Measurements from ENCODE around the gene CSK. TPM values are rescaled to one million over a fixed set of nuclear protein-coding genes. Genes with fewer than 3 reads are reported as not detected.

The CSK gene
- total RNA-seq, 2 donors from 2014 or later, result 11.2 to 15.2 TPM

- H3K4me3 ChIP-seq, result no peak overlapping the region
- no peaks in the 10 kb centered on the region for H3K36me3 ChIP-seq (replicated peaks in 1 of 2; ENCODE audit: insufficient read depth in 1 of 2, low read depth in 2 of 2)
- peaks cover 6% of the 10 kb centered on the region for H3K4me1 ChIP-seq
- H3K27me3 ChIP-seq, result peaks cover 0 to 18% of the 10 kb centered on the region in 2 donors
- TF ChIP-seq CTCF (IDR thresholded peaks at IDR 0.05) (no peak), POLR2A (IDR thresholded peaks at IDR 0.05) (no peak)
- DNase-seq (no peak), ATAC-seq (no peak)
- H3K9me3 ChIP-seq, result no peaks in the 10 kb centered on the region
- WGBS, 2 donors, result 21 to 53% methylated on average over 3 to 5 of the region's 5 CpGs
- H3K27ac ChIP-seq, result no peak overlapping the region
- intact Hi-C loops (cut with DNase I), result no loop called here
Observed at GRCh38 chr15:74827614-74828013, 45.7 kb downstream of the CSK start.

GRCh38 chr15:74828835-74829234 lies 47.0 kb downstream of the CSK start:
- DNase-seq, result no peak
- H3K27me3 ChIP-seq, result peaks cover 0 to 18% of the 10 kb centered on the region in 2 donors
- WGBS, 2 donors, result 52 to 67% methylated on average over 5 to 6 of the region's 6 CpGs
- TF ChIP-seq POLR2A (IDR thresholded peaks at IDR 0.05) (no peak), CTCF (IDR thresholded peaks at IDR 0.05) (no peak)
- no peak overlapping the region for H3K27ac ChIP-seq
- H3K36me3 ChIP-seq (replicated peaks in 1 of 2; ENCODE audit: insufficient read depth in 1 of 2, low read depth in 2 of 2), result no peaks in the 10 kb centered on the region
- no peak overlapping the region for H3K4me3 ChIP-seq
- intact Hi-C loops (cut with DNase I), result no loop called here
- peaks cover 6% of the 10 kb centered on the region for H3K4me1 ChIP-seq
- H3K9me3 ChIP-seq, result no peaks in the 10 kb centered on the region
- ATAC-seq, result no peak

- 49 to 75% methylated on average over 3 of the region's 3 CpGs for WGBS, 2 donors
- H3K36me3 ChIP-seq (replicated peaks in 1 of 2; ENCODE audit: insufficient read depth in 1 of 2, low read depth in 2 of 2), result no peaks in the 10 kb centered on the region
- peaks cover 6% of the 10 kb centered on the region for H3K4me1 ChIP-seq
- TF ChIP-seq POLR2A (IDR thresholded peaks at IDR 0.05) (no peak), CTCF (IDR thresholded peaks at IDR 0.05) (no peak)
- no peak overlapping the region for H3K27ac ChIP-seq
- DNase-seq (no peak), ATAC-seq (no peak)
- no peak overlapping the region for H3K4me3 ChIP-seq
- intact Hi-C loops (cut with DNase I), result no loop called here
- no peaks in the 10 kb centered on the region for H3K9me3 ChIP-seq
- peaks cover 0 to 18% of the 10 kb centered on the region in 2 donors for H3K27me3 ChIP-seq
Observed at GRCh38 chr15:74829486-74829885, 47.6 kb downstream of the CSK start.

GRCh38 chr15:74829991-74830390 lies 48.1 kb downstream of the CSK start:
- intact Hi-C loops (cut with DNase I), result no loop called here
- TF ChIP-seq CTCF (IDR thresholded peaks at IDR 0.05), result no peak
- no peak for TF ChIP-seq POLR2A (IDR thresholded peaks at IDR 0.05)
- no peak overlapping the region for H3K27ac ChIP-seq
- DNase-seq (no peak), ATAC-seq (no peak)
- peaks cover 6% of the 10 kb centered on the region for H3K4me1 ChIP-seq
- H3K4me3 ChIP-seq, result no peak overlapping the region
- H3K9me3 ChIP-seq, result no peaks in the 10 kb centered on the region
- no peaks in the 10 kb centered on the region for H3K36me3 ChIP-seq (replicated peaks in 1 of 2; ENCODE audit: insufficient read depth in 1 of 2, low read depth in 2 of 2)
- 34 to 42% methylated on average over 3 to 6 of the region's 6 CpGs for WGBS, 2 donors
- peaks cover 0 to 18% of the 10 kb centered on the region in 2 donors for H3K27me3 ChIP-seq

GRCh38 chr15:74830868-74831267 lies 49.0 kb downstream of the CSK start:
- H3K9me3 ChIP-seq, result no peaks in the 10 kb centered on the region
- H3K4me1 ChIP-seq, result peaks cover 6% of the 10 kb centered on the region
- TF ChIP-seq CTCF (IDR thresholded peaks at IDR 0.05) (no peak), POLR2A (IDR thresholded peaks at IDR 0.05) (no peak)
- H3K27ac ChIP-seq, result no peak overlapping the region
- H3K27me3 ChIP-seq, result peaks cover 0 to 18% of the 10 kb centered on the region in 2 donors
- no peak overlapping the region for H3K4me3 ChIP-seq
- no peak for DNase-seq
- no peaks in the 10 kb centered on the region for H3K36me3 ChIP-seq (replicated peaks in 1 of 2; ENCODE audit: insufficient read depth in 1 of 2, low read depth in 2 of 2)
- WGBS, 2 donors, result 78% methylated on average over 5 of the region's 5 CpGs; no CpG with 5 or more reads in 1 of the 2 donors
- no peak for ATAC-seq
- intact Hi-C loops (cut with DNase I), result no loop called here
